MCF 10A (cell line): ENCODE measurements around the gene DNAJB11. TPM values are rescaled to one million over a fixed set of nuclear protein-coding genes. Genes with fewer than 3 reads are reported as not detected.

Experiments
- BruUV-seq: library from RNA; stranded (reverse); fragments of 400-500 nt; replicated peaks from 2 replicates; lab custom pipeline; 2021; lab: Mats Ljungman, UMichigan
- CTCF ChIA-PET: fragments of 300-600 bp; sonication (Branson Sonifier 250); formaldehyde crosslinking; extraction: SDS; loops from one replicate; lab custom pipeline; 2021; ENCODE audit warnings: antibody characterized with exemption, inconsistent platforms; lab: Yijun Ruan, JAX
- POLR2A ChIA-PET: fragments of 300-600, 350-650 bp; sonication (Branson Sonifier 250); formaldehyde crosslinking; extraction: SDS; loops from one replicate; lab custom pipeline; 2020; ENCODE audit warnings: antibody characterized with exemption, inconsistent platforms; lab: Yijun Ruan, JAX
- DNase-seq: peaks from one replicate; pipeline ENCODE4 v3.0.0-alpha.2; 2018; ENCODE audit not compliant: unreplicated experiment
- H3K27ac Mint-ChIP-seq: one replicate; pipeline ENCODE4 v1.8.0; 2022; ENCODE audit warnings: mild to moderate bottlenecking, low read depth, mixed read lengths; ENCODE audit not compliant: unreplicated experiment
- H3K27me3 Mint-ChIP-seq: one replicate; pipeline ENCODE4 v1.8.0; 2022; ENCODE audit warnings: mixed read lengths; ENCODE audit not compliant: insufficient read depth, unreplicated experiment
- H3K36me3 Mint-ChIP-seq: one replicate; pipeline ENCODE4 v1.8.0; 2022; ENCODE audit warnings: mild to moderate bottlenecking, moderate library complexity, mixed read lengths; ENCODE audit not compliant: insufficient read depth, unreplicated experiment
- H3K4me1 Mint-ChIP-seq: one replicate; pipeline ENCODE4 v1.8.0; 2022; ENCODE audit warnings: mixed read lengths; ENCODE audit not compliant: insufficient read depth, unreplicated experiment
- H3K4me3 Mint-ChIP-seq: one replicate; pipeline ENCODE4 v1.8.0; 2022; ENCODE audit warnings: mild to moderate bottlenecking, moderate library complexity, mixed read lengths; ENCODE audit not compliant: unreplicated experiment
- H3K9me3 Mint-ChIP-seq: one replicate; pipeline ENCODE4 v1.8.0; 2022; ENCODE audit warnings: mixed read lengths; ENCODE audit not compliant: unreplicated experiment
- CTCF ChIP-seq: fragments of 200-600 bp; IDR thresholded peaks from one replicate; pipeline ENCODE4 v1.8.0; 2022; ENCODE audit warnings: antibody characterized with exemption, mild to moderate bottlenecking; ENCODE audit not compliant: unreplicated experiment
- intact Hi-C: fragments of 100-400 bp; cut with micrococcal nuclease; formaldehyde crosslinking; loops from 2 replicates; pipeline ENCODE4 v1.14.1; 2022
- total RNA-seq: library from RNA; stranded (reverse); gene quantifications from 2 replicates; pipeline ENCODE4 v1.2.3, GENCODE V29; 2022

The DNAJB11 gene
- total RNA-seq, 1 experiment from 2014 or later = 116 TPM

GRCh38 chr3:186608624-186609215 is 38.2 kb downstream of the DNAJB11 start:
- Mint-ChIP-seq H3K27me3 (no peaks in the 10 kb centered on the region), H3K27ac (peak overlapping the region; percentile 27), H3K36me3 (no peaks in the 10 kb centered on the region), H3K4me1 (peaks cover 7% of the 10 kb centered on the region), H3K9me3 (no peaks in the 10 kb centered on the region), H3K4me3 (no peak overlapping the region)
- no peak for DNase-seq
- TF ChIP-seq CTCF = no peak
- intact Hi-C loops = loop anchor here (1.0 to 2.0 kb wide), 3 partner anchors 19 to 68 kb away; partner anchors contain the start of gene TBCCD1
- ChIA-PET CTCF (interaction anchor here (0.7 to 3.9 kb wide), 14 partner anchors 9 to 632 kb away, joined by 3 to 23 read pairs (median 6); partner anchors contain the start of gene DNAJB11), POLR2A (interaction anchor here (0.7 to 4.3 kb wide), 8 partner anchors 15 to 175 kb away, joined by 3 to 28 read pairs (median 6); partner anchors contain the start of genes DNAJB11, EIF4A2 and TBCCD1)
- no TSS peak for BruUV-seq

GRCh38 chr3:186609247-186609868 is 38.8 kb downstream of the DNAJB11 start:
- peak overlapping the region; percentile 27 for H3K27ac Mint-ChIP-seq
- no peaks in the 10 kb centered on the region for H3K9me3 Mint-ChIP-seq
- H3K36me3 Mint-ChIP-seq = no peaks in the 10 kb centered on the region
- intact Hi-C loops = loop anchor here (1.0 to 2.0 kb wide), 3 partner anchors 20 to 69 kb away; partner anchors contain the start of gene TBCCD1
- peaks cover 7% of the 10 kb centered on the region for H3K4me1 Mint-ChIP-seq
- ChIA-PET POLR2A (interaction anchor here (0.7 to 4.3 kb wide), 11 partner anchors 8 to 174 kb away, joined by 3 to 28 read pairs (median 4); partner anchors contain the start of genes DNAJB11, EIF4A2 and TBCCD1), CTCF (interaction anchor here (0.6 to 3.9 kb wide), 18 partner anchors 8 to 633 kb away, joined by 3 to 23 read pairs (median 4); partner anchors contain the start of genes DNAJB11 and FETUB)
- peak; percentile 74 for DNase-seq
- no peak overlapping the region for H3K4me3 Mint-ChIP-seq
- H3K27me3 Mint-ChIP-seq = no peaks in the 10 kb centered on the region
- TF ChIP-seq CTCF = peak; percentile 57
- TSS peak; percentile 99 for BruUV-seq

GRCh38 chr3:186612065-186612464 is 41.5 kb downstream of the DNAJB11 start:
- H3K4me1 Mint-ChIP-seq = peaks cover 10% of the 10 kb centered on the region
- intact Hi-C loops = no loop called here
- DNase-seq = no peak
- POLR2A ChIA-PET = interaction anchor here (0.6 to 6.9 kb wide), 3 partner anchors 45 to 171 kb away, joined by 3 to 182 read pairs (median 28); partner anchors contain the start of genes EIF4A2 and TBCCD1
- CTCF ChIA-PET = interaction anchor here (0.6 to 5.8 kb wide), 6 partner anchors 11 to 634 kb away, joined by 3 to 100 read pairs (median 4); no protein-coding TSS in a partner anchor
- no peak overlapping the region for H3K4me3 Mint-ChIP-seq
- no peaks in the 10 kb centered on the region for H3K27me3 Mint-ChIP-seq
- H3K27ac Mint-ChIP-seq = peak overlapping the region; percentile 43
- BruUV-seq = no TSS peak
- H3K9me3 Mint-ChIP-seq = no peaks in the 10 kb centered on the region
- no peaks in the 10 kb centered on the region for H3K36me3 Mint-ChIP-seq
- TF ChIP-seq CTCF = no peak
